WTC11 (cell line): ENCODE data around the gene ABLIM2. TPM values are rescaled to one million over a fixed set of nuclear protein-coding genes. Genes with fewer than 3 reads are reported as not detected.

Experiments used
- ATAC-seq: fragments of 200-7000 bp; cut with Tn5 transposase; 2 replicates; pipeline ENCODE4 v1.10.0; 2021; ENCODE audit warnings: mild to moderate bottlenecking, moderate library complexity
- CTCF ChIA-PET: fragments of 300-600 bp; sonication (Branson Sonifier 250); formaldehyde crosslinking; loops from one replicate; lab custom pipeline; 2021; ENCODE audit warnings: antibody characterized with exemption; lab: Charles Lee
- POLR2A ChIA-PET: fragments of 350-600 bp; sonication (Branson Sonifier 250); formaldehyde crosslinking; loops from one replicate; lab custom pipeline; 2021; ENCODE audit warnings: antibody characterized with exemption; lab: Charles Lee
- DNase-seq: peaks from one replicate; pipeline ENCODE4 v3.0.0; 2021; ENCODE audit warnings: low spot score
- H3K27ac Mint-ChIP-seq: 2 replicates; pipeline ENCODE4 v1.8.0; 2021; ENCODE audit warnings: mixed read lengths
- H3K27me3 Mint-ChIP-seq: 2 replicates; pipeline ENCODE4 v1.8.0; 2021; ENCODE audit warnings: low read depth, mild to moderate bottlenecking, moderate library complexity, mixed read lengths
- H3K36me3 Mint-ChIP-seq: 2 replicates; pipeline ENCODE4 v1.8.0; 2021; ENCODE audit warnings: mixed read lengths
- H3K4me1 Mint-ChIP-seq: 2 replicates; pipeline ENCODE4 v1.8.0; 2022; ENCODE audit warnings: mixed read lengths
- H3K4me3 Mint-ChIP-seq: 2 replicates; pipeline ENCODE4 v1.8.0; 2021; ENCODE audit warnings: mild to moderate bottlenecking, moderate library complexity, mixed read lengths
- H3K9me3 Mint-ChIP-seq: 2 replicates; pipeline ENCODE4 v1.8.0; 2021; ENCODE audit warnings: mixed read lengths
- CBFB ChIP-seq: sonication (generic); formaldehyde crosslinking; IDR thresholded peaks from 2 replicates; pipeline ENCODE4 v1.8.1; 2022; ENCODE audit warnings: mild to moderate bottlenecking, low read depth, missing genetic modification reagents
- CREM ChIP-seq: sonication (generic); formaldehyde crosslinking; IDR thresholded peaks from 2 replicates; pipeline ENCODE4 v1.8.1; 2022; ENCODE audit warnings: mild to moderate bottlenecking, missing genetic modification reagents, moderate library complexity
- E2F5 ChIP-seq: sonication (generic); formaldehyde crosslinking; IDR thresholded peaks from 2 replicates; pipeline ENCODE4 v1.8.1; 2022; ENCODE audit warnings: mild to moderate bottlenecking, moderate library complexity, missing genetic modification reagents
- GTF2I ChIP-seq: fragments of 250-450 bp; sonication (Bioruptor Pico); conservative IDR thresholded peaks from 2 replicates; pipeline ENCODE4 v1.4.0; 2021; ENCODE audit warnings: mild to moderate bottlenecking
- KAT7 ChIP-seq: sonication (generic); formaldehyde crosslinking; IDR thresholded peaks from 2 replicates; pipeline ENCODE4 v1.8.1; 2023; ENCODE audit warnings: missing genetic modification reagents, mild to moderate bottlenecking, borderline replicate concordance
- MXD4 ChIP-seq: fragments of 250-450 bp; sonication (Bioruptor Pico); IDR thresholded peaks from 2 replicates; pipeline ENCODE4 v1.8.0; 2021; ENCODE audit warnings: mild to moderate bottlenecking, moderate library complexity, borderline replicate concordance
- NR3C1 ChIP-seq: sonication (generic); formaldehyde crosslinking; conservative IDR thresholded peaks from 2 replicates; pipeline ENCODE4 v1.8.1; 2023; ENCODE audit warnings: low read depth, mild to moderate bottlenecking, missing genetic modification reagents
- SP1 ChIP-seq: sonication (generic); formaldehyde crosslinking; conservative IDR thresholded peaks from 2 replicates; pipeline ENCODE4 v1.8.1; 2022; ENCODE audit warnings: missing genetic modification reagents
- TEAD1 ChIP-seq: sonication (generic); formaldehyde crosslinking; IDR thresholded peaks from 2 replicates; pipeline ENCODE4 v1.8.0; 2022; ENCODE audit warnings: mild to moderate bottlenecking, missing genetic modification reagents
- TEAD4 ChIP-seq: sonication (generic); formaldehyde crosslinking; IDR thresholded peaks from 2 replicates; pipeline ENCODE4 v1.8.0; 2022; ENCODE audit warnings: mild to moderate bottlenecking, missing genetic modification reagents
- ZNF138 ChIP-seq: sonication (generic); formaldehyde crosslinking; conservative IDR thresholded peaks from 2 replicates; pipeline ENCODE4 v1.8.1; 2022; ENCODE audit warnings: mild to moderate bottlenecking, moderate library complexity, missing genetic modification reagents
- ZNF317 ChIP-seq: sonication (generic); formaldehyde crosslinking; IDR thresholded peaks from 2 replicates; pipeline ENCODE4 v1.8.1; 2023; ENCODE audit warnings: low read depth, mild to moderate bottlenecking, moderate library complexity, missing genetic modification reagents, borderline replicate concordance
- ZNF416 ChIP-seq: fragments of 250-450 bp; sonication (Bioruptor Pico); IDR thresholded peaks from 2 replicates; pipeline ENCODE4 v1.9.0; 2021; ENCODE audit warnings: mild to moderate bottlenecking, inconsistent platforms
- ZNF425 ChIP-seq: fragments of 250-450 bp; sonication (Bioruptor Pico); conservative IDR thresholded peaks from 2 replicates; pipeline ENCODE4 v1.9.0; 2021; ENCODE audit warnings: mild to moderate bottlenecking
- ZSCAN18 ChIP-seq: fragments of 250-450 bp; sonication (Bioruptor Pico); IDR thresholded peaks from 2 replicates; pipeline ENCODE4 v2.1.2; 2022; ENCODE audit warnings: mild to moderate bottlenecking, moderate library complexity
- total RNA-seq: library from RNA; stranded (reverse); gene quantifications from 3 replicates; pipeline ENCODE4 v1.2.3, GENCODE V29; 2021
- TF ChIP-seq, protein P1 (sequence below): sonication (generic); formaldehyde crosslinking; IDR thresholded peaks from 2 replicates; pipeline ENCODE4 v1.8.1; 2023; ENCODE audit warnings: mild to moderate bottlenecking, missing genetic modification reagents, borderline replicate concordance
- TF ChIP-seq, protein P2 (sequence below): sonication (generic); formaldehyde crosslinking; IDR thresholded peaks from 2 replicates; pipeline ENCODE4 v1.8.1; 2023; ENCODE audit warnings: mild to moderate bottlenecking, missing genetic modification reagents, moderate library complexity

ABLIM2 gene
- total RNA-seq, 1 experiment from 2014 or later, result 2.6 TPM

DNA sequence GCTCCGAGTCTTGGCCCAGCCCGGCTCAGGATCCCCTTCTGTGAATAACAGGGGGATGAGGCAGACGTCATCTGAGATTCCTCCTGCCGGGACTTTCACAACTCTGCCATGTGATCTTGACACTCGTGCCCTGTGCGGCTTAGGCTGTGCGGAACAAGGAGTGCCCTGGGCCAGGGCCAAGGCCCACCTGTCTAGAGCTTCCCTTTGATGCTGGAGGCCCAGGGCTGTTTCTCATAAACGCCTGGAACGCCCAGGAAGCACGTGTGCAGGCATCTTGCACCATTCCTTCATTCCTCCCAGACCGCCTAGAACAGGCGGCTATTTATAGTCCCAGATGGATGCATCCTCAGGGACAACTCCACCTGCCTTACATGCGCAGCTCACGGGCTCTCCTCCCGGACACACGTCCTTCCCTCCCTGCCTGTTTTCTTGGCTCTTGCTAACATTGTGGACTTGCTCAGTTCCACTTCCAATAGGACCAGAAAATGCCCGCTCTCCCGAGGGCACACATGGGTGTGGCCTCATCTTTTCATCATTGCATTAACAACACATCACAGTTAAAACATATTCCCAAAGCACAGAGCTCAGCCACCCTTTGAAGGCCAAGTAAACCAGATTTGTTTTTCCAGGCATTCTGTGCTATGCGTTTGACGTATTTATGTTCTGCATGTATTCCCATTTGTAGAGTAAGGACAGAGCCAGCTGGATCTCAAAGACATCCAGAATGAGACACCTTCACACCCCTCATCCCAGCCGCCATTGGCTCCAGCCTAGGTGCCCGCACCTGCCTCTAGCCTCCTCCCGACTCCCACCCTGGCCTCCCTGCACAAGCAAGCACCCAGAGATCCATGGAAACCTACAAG, 57.2 kb downstream of the ABLIM2 start (continued):
- TF ChIP-seq TEAD4 (CRISPR knock-in tag) (no peak), ZNF425 (CRISPR knock-in tag) (no peak), GTF2I (no peak)

GRCh38 chr4:8099981-8100464, 58.6 kb downstream of the ABLIM2 start:
- H3K4me1 Mint-ChIP-seq, result peaks cover 27% of the 10 kb centered on the region
- no peak overlapping the region for H3K4me3 Mint-ChIP-seq
- ChIA-PET POLR2A (no interaction called here), CTCF (no interaction called here)
- TF ChIP-seq E2F5 (no peak), ZSCAN18 (CRISPR knock-in tag) (no peak), ZNF416 (no peak), NR3C1 (CRISPR knock-in tag) (no peak), MXD4 (CRISPR knock-in tag) (no peak), TEAD1 (CRISPR knock-in tag) (no peak), CREM (no peak), ZNF425 (CRISPR knock-in tag) (no peak), ZNF317 (no peak), SP1 (CRISPR knock-in tag) (no peak), ZNF138 (CRISPR knock-in tag) (no peak), KAT7 (CRISPR knock-in tag) (no peak), CBFB (CRISPR knock-in tag) (no peak)
- TF ChIP-seq, protein P1, sequence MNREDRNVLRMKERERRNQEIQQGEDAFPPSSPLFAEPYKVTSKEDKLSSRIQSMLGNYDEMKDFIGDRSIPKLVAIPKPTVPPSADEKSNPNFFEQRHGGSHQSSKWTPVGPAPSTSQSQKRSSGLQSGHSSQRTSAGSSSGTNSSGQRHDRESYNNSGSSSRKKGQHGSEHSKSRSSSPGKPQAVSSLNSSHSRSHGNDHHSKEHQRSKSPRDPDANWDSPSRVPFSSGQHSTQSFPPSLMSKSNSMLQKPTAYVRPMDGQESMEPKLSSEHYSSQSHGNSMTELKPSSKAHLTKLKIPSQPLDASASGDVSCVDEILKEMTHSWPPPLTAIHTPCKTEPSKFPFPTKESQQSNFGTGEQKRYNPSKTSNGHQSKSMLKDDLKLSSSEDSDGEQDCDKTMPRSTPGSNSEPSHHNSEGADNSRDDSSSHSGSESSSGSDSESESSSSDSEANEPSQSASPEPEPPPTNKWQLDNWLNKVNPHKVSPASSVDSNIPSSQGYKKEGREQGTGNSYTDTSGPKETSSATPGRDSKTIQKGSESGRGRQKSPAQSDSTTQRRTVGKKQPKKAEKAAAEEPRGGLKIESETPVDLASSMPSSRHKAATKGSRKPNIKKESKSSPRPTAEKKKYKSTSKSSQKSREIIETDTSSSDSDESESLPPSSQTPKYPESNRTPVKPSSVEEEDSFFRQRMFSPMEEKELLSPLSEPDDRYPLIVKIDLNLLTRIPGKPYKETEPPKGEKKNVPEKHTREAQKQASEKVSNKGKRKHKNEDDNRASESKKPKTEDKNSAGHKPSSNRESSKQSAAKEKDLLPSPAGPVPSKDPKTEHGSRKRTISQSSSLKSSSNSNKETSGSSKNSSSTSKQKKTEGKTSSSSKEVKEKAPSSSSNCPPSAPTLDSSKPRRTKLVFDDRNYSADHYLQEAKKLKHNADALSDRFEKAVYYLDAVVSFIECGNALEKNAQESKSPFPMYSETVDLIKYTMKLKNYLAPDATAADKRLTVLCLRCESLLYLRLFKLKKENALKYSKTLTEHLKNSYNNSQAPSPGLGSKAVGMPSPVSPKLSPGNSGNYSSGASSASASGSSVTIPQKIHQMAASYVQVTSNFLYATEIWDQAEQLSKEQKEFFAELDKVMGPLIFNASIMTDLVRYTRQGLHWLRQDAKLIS (CRISPR knock-in tag), result no peak
- TF ChIP-seq, protein P2, sequence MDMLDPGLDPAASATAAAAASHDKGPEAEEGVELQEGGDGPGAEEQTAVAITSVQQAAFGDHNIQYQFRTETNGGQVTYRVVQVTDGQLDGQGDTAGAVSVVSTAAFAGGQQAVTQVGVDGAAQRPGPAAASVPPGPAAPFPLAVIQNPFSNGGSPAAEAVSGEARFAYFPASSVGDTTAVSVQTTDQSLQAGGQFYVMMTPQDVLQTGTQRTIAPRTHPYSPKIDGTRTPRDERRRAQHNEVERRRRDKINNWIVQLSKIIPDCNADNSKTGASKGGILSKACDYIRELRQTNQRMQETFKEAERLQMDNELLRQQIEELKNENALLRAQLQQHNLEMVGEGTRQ, result no peak
- H3K27ac Mint-ChIP-seq, result no peak overlapping the region
- peaks cover 1% of the 10 kb centered on the region for H3K9me3 Mint-ChIP-seq
- no peak for ATAC-seq
- no peak for DNase-seq
- peaks cover 1% of the 10 kb centered on the region; the same call in 1 of the 2 replicates for H3K27me3 Mint-ChIP-seq
- peaks cover 9% of the 10 kb centered on the region for H3K36me3 Mint-ChIP-seq
